B cell (primary cell): ENCODE measurements around the gene FAU. TPM values are rescaled to one million over a fixed set of nuclear protein-coding genes. Genes with fewer than 3 reads are reported as not detected.

ENCODE experiments used
- ATAC-seq: fragments of 200-7000 bp; cut with Tn5 transposase; one replicate; pipeline ENCODE4 v1.10.0; 2021; ENCODE audit warnings: low read depth, mild to moderate bottlenecking, moderate number of reproducible peaks, moderate library complexity
- CTCF ChIA-PET: fragments of 350-600 bp; sonication (Branson Sonifier 250); formaldehyde crosslinking; loops from one replicate; lab custom pipeline; 2021; ENCODE audit warnings: antibody characterized with exemption, inconsistent platforms; lab: Charles Lee
- POLR2A ChIA-PET: fragments of 350-600 bp; sonication (Branson Sonifier 250); formaldehyde crosslinking; loops from one replicate; lab custom pipeline; 2021; ENCODE audit warnings: antibody characterized with exemption; lab: Charles Lee
- DNase-seq: peaks from one replicate; pipeline ENCODE4 v3.0.0; 2013
- H2AFZ ChIP-seq: 2 replicates; pipeline ENCODE4 v1.6.1; 2012; ENCODE audit warnings: mild to moderate bottlenecking, low read depth, low read length; ENCODE audit not compliant: insufficient read depth, poor library complexity, severe bottlenecking
- H3K27ac ChIP-seq, 2 donors: 1 replicate in 1 of 2; 2 replicates in 1 of 2; pipeline ENCODE4 v1.5.1; 2012 to 2013; ENCODE audit warnings: low read length in 2 of 2, mild to moderate bottlenecking in 2 of 2, moderate library complexity in 1 of 2
- H3K27me3 ChIP-seq, 4 experiments: fragments of 200-600 bp in 1 of 4; sonication (generic) in 1 of 4; replicated peaks in 1 of 4; 1 replicate in 2 of 4; 2 replicates in 2 of 4; pipeline versions ENCODE4 v1.6.1 to v1.7.0; 2013 to 2016; ENCODE audit warnings: low read length in 3 of 4, mild to moderate bottlenecking in 2 of 4, mixed read lengths in 1 of 4, moderate library complexity in 1 of 4; ENCODE audit not compliant: insufficient read depth in 4 of 4, control insufficient read depth in 3 of 4; ENCODE audit errors: control extremely low read depth in 1 of 4
- H3K36me3 ChIP-seq, 2 experiments: replicated peaks in 1 of 2; 1 replicate in 1 of 2; 2 replicates in 1 of 2; pipeline versions ENCODE4 v1.6.1 to v1.7.1; 2013; ENCODE audit warnings: low read length in 1 of 2; ENCODE audit not compliant: insufficient read depth in 2 of 2, control insufficient read depth in 1 of 2; ENCODE audit errors: control extremely low read depth in 1 of 2, extremely low read depth in 1 of 2
- H3K4me1 ChIP-seq, 2 donors: fragments of 200-600 bp in 1 of 2; sonication (generic) in 1 of 2; 1 replicate in 1 of 2; 2 replicates in 1 of 2; pipeline versions ENCODE4 v1.5.1 to v1.6.1; 2013 to 2017; ENCODE audit warnings: low read length in 2 of 2; ENCODE audit not compliant: control insufficient read depth in 2 of 2, insufficient read depth in 2 of 2
- H3K4me2 ChIP-seq: replicated peaks from 2 replicates; pipeline ENCODE3; 2012; ENCODE audit warnings: mild to moderate bottlenecking, low read depth, low read length; ENCODE audit not compliant: poor library complexity, severe bottlenecking
- H3K4me3 ChIP-seq, 5 experiments: fragments of 200-600 bp in 1 of 5; sonication (generic) in 1 of 5; 1 replicate in 3 of 5; 2 replicates in 2 of 5; pipeline versions ENCODE4 v1.5.1 to v1.7.0; 2011 to 2016; ENCODE audit warnings: low read length in 4 of 5, mild to moderate bottlenecking in 4 of 5, low read depth in 2 of 5, control low read depth in 1 of 5, moderate library complexity in 1 of 5; ENCODE audit not compliant: insufficient read depth in 1 of 5; ENCODE audit errors: control extremely low read depth in 1 of 5, extremely low read depth in 1 of 5
- H3K79me2 ChIP-seq: fragments of 200-600 bp; sonication (generic); one replicate; pipeline ENCODE4 v1.6.0; 2016; ENCODE audit warnings: low read length; ENCODE audit not compliant: control insufficient read depth, insufficient read depth
- H3K9ac ChIP-seq: fragments of 200-600 bp; sonication (generic); 2 replicates; pipeline ENCODE4 v1.6.1; 2017; ENCODE audit warnings: mild to moderate bottlenecking, low read length, moderate library complexity
- H3K9me3 ChIP-seq, 3 donors: one replicate each; pipeline versions ENCODE4 v1.6.1 to v1.7.1; 2013; ENCODE audit warnings: low read length in 2 of 3; ENCODE audit not compliant: control insufficient read depth in 2 of 3, insufficient read depth in 1 of 3; ENCODE audit errors: control extremely low read depth in 1 of 3
- H4K20me1 ChIP-seq: 2 replicates; pipeline ENCODE4 v1.6.0; 2012; ENCODE audit warnings: mild to moderate bottlenecking, low read length; ENCODE audit not compliant: insufficient read depth, control insufficient read depth, poor library complexity, severe bottlenecking
- H3K27ac Mint-ChIP-seq: one replicate; pipeline ENCODE4 v1.8.0; 2021; ENCODE audit warnings: mixed read lengths
- H3K27me3 Mint-ChIP-seq: one replicate; pipeline ENCODE4 v1.8.0; 2021; ENCODE audit warnings: mixed read lengths
- H3K4me1 Mint-ChIP-seq: one replicate; pipeline ENCODE4 v1.8.0; 2021; ENCODE audit warnings: mixed read lengths
- H3K4me3 Mint-ChIP-seq: one replicate; pipeline ENCODE4 v1.8.0; 2021; ENCODE audit warnings: mixed read lengths
- H3K9me3 Mint-ChIP-seq: one replicate; pipeline ENCODE4 v1.8.0; 2022; ENCODE audit warnings: mixed read lengths; ENCODE audit not compliant: insufficient read depth
- EZH2 ChIP-seq: IDR thresholded peaks from 2 replicates; pipeline ENCODE4 v1.6.1; 2012; ENCODE audit warnings: borderline replicate concordance, low read depth, mild to moderate bottlenecking, moderate library complexity, low read length; ENCODE audit not compliant: insufficient read depth, poor library complexity, severe bottlenecking
- WGBS: methylation state at CpG from one replicate; pipeline ENCODE4 v1.1.5; 2013; ENCODE audit warnings: missing lambda C conversion rate; ENCODE audit not compliant: insufficient coverage; 5-methylcytosine and 5-hydroxymethylcytosine counted together
- intact Hi-C: fragments of 100-400 bp; cut with micrococcal nuclease; formaldehyde crosslinking; loops from one replicate; pipeline ENCODE4 v1.10.0; 2022
- polyA plus RNA-seq: library from polyadenylated mRNA; depleted of rRNA; stranded (reverse); fragments of >200 nt; gene quantifications from 2 replicates; pipeline ENCODE4 v1.2.3, GENCODE V29; 2012
- total RNA-seq, 2 donors: library from RNA; stranded (reverse); fragments of 120-200 nt in 1 of 2; gene quantifications; 1 replicate in 1 of 2; 2 replicates in 1 of 2; pipeline versions ENCODE4 v1.2.3 to v1.2.4, GENCODE V29; 2013 to 2022
- TF ChIP-seq, protein P1 (sequence below): fragments of 200-600 bp; IDR thresholded peaks from one replicate; pipeline ENCODE4 v1.8.0; 2022; ENCODE audit warnings: antibody characterized with exemption, mild to moderate bottlenecking

Gene FAU
- total and polyA plus RNA-seq, 2 donors (not counting 1 experiment from before 2014, with no cell fraction given), result 1,318 to 1,559 TPM

GRCh38 chr11:65107751-65108468 is 14.0 kb downstream of the FAU start:
- Histone ChIP-seq H3K9me3 (no peaks in the 10 kb centered on the region), H3K4me1 (peaks cover 14 to 27% of the 10 kb centered on the region in 2 donors), H3K27me3 (no peaks in the 10 kb centered on the region), H3K36me3 (peaks cover 0 to 40% of the 10 kb centered on the region in 2 experiments), H3K4me3 (no peak overlapping the region), H4K20me1 (peaks cover 35% of the 10 kb centered on the region), H3K27ac (no peak overlapping the region), H2AFZ (no peak overlapping the region), H3K9ac (no peak overlapping the region), H3K79me2 (peaks cover 44% of the 10 kb centered on the region), H3K4me2 (no peak overlapping the region)
- H3K27me3 Mint-ChIP-seq, result no peaks in the 10 kb centered on the region
- peaks cover 30% of the 10 kb centered on the region for H3K4me1 Mint-ChIP-seq
- DNase-seq (no peak), ATAC-seq (no peak)
- 97% methylated on average over 52 of the region's 52 CpGs for WGBS
- H3K27ac Mint-ChIP-seq, result no peak overlapping the region
- intact Hi-C loops, result no loop called here
- no peaks in the 10 kb centered on the region for H3K9me3 Mint-ChIP-seq
- no peak overlapping the region for H3K4me3 Mint-ChIP-seq
- POLR2A ChIA-PET, result interaction anchor here (1.0 kb wide), 1 partner anchor 10 kb away, joined by 4 read pairs; the partner anchor contains the start of gene ZNHIT2
- no peak for TF ChIP-seq EZH2
- TF ChIP-seq, protein P1, sequence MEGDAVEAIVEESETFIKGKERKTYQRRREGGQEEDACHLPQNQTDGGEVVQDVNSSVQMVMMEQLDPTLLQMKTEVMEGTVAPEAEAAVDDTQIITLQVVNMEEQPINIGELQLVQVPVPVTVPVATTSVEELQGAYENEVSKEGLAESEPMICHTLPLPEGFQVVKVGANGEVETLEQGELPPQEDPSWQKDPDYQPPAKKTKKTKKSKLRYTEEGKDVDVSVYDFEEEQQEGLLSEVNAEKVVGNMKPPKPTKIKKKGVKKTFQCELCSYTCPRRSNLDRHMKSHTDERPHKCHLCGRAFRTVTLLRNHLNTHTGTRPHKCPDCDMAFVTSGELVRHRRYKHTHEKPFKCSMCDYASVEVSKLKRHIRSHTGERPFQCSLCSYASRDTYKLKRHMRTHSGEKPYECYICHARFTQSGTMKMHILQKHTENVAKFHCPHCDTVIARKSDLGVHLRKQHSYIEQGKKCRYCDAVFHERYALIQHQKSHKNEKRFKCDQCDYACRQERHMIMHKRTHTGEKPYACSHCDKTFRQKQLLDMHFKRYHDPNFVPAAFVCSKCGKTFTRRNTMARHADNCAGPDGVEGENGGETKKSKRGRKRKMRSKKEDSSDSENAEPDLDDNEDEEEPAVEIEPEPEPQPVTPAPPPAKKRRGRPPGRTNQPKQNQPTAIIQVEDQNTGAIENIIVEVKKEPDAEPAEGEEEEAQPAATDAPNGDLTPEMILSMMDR, result no peak
- CTCF ChIA-PET, result interaction anchor here (1.3 to 7.7 kb wide), 5 partner anchors 10 to 158 kb away, joined by 4 to 118 read pairs (median 47); partner anchors contain the start of genes CAPN1, FAU, MRPL49 and VPS51

DNA sequence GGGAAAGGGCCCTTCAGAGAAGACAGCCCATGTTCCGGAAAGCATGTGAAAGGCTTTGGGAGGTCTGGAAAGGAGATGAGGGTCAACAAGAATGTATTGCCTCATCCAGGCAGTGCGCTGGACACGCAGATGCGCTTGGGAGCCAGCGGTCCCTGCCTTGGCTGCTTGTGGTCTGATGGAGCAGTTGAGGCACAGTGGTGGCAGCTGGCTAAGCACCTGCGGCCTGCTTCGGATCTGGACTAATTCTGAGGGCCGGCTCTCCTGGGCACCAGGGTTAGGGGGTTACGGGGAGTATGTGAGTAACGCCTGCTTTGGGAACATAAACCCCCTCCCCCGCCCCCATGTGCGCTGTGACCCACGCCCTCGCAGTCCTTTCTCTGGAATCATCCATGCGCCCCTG is 14.9 kb downstream of the FAU start:
- Mint-ChIP-seq H3K27me3 (no peaks in the 10 kb centered on the region), H3K4me3 (no peak overlapping the region), H3K9me3 (no peaks in the 10 kb centered on the region), H3K4me1 (peaks cover 24% of the 10 kb centered on the region), H3K27ac (no peak overlapping the region)
- H3K4me2 ChIP-seq, result no peak overlapping the region
- intact Hi-C loops, result no loop called here
- POLR2A ChIA-PET, result no interaction called here
- ATAC-seq, result no peak
- no peak for TF ChIP-seq EZH2
- TF ChIP-seq, protein P1, result no peak
- no peaks in the 10 kb centered on the region for H3K27me3 ChIP-seq
- 98% methylated on average over 8 of the region's 15 CpGs for WGBS
- no peak overlapping the region for H3K4me3 ChIP-seq
- H3K9me3 ChIP-seq, result no peaks in the 10 kb centered on the region
- peaks cover 12 to 22% of the 10 kb centered on the region in 2 donors for H3K4me1 ChIP-seq
- no peak for DNase-seq
- H3K27ac ChIP-seq, result no peak overlapping the region
- CTCF ChIA-PET, result interaction anchor here (7.6 to 7.7 kb wide), 2 partner anchors 9 to 74 kb away, joined by 96 to 118 read pairs; partner anchors contain the start of genes CAPN1 and VPS51
- H3K36me3 ChIP-seq, result peaks cover 0 to 46% of the 10 kb centered on the region in 2 experiments
- no peak overlapping the region for H2AFZ ChIP-seq
- H3K9ac ChIP-seq, result no peak overlapping the region
- peaks cover 48% of the 10 kb centered on the region for H3K79me2 ChIP-seq
- peaks cover 39% of the 10 kb centered on the region for H4K20me1 ChIP-seq
